Measurements from ENCODE around the gene SLC17A7. TPM values are rescaled to one million over a fixed set of nuclear protein-coding genes. Genes with fewer than 3 reads are reported as not detected.
A peak's percentile ranks its signal among the peaks of the same experiment; 100 is the strongest.
"Not testable (repeated sequence)": the region's sequence is repeated elsewhere in the genome, so short reads cannot be mapped to it uniquely, and the experiment has no call there.

The SLC17A7 gene
- total RNA-seq, 6 donors from 2014 or later, result 0.37 to 2.1 (median 0.78) TPM; not detected in 1

GRCh38 chr19:49463960-49464740, 22.8 kb upstream of the SLC17A7 start:
- Histone ChIP-seq H3K4me3 (no peak overlapping the region), H3K27me3 (no peaks in the 10 kb centered on the region), H3K36me3 (peaks cover 0 to 60% (median 40%) of the 10 kb centered on the region in 4 donors), H3K9me3 (no peaks in the 10 kb centered on the region), H3K27ac (no peak overlapping the region), H3K4me1 (peaks cover 0 to 11% (median 9%) of the 10 kb centered on the region in 4 donors)
- TF ChIP-seq CTCF (IDR thresholded peaks at IDR 0.05) (no peak), POLR2AphosphoS5 (IDR thresholded peaks at IDR 0.05) (no peak), EP300 (IDR thresholded peaks at IDR 0.05) (no peak), POLR2A (IDR thresholded peaks at IDR 0.05) (no peak)
- 94 to 96% methylated on average over 30 to 37 of the region's 39 CpGs for WGBS, 2 donors
- ATAC-seq (ENCODE audit: low FRiP score in 2 of 2), result no peak
- DNase-seq, result peak in 1 of 2 donors; percentile 80

- no peak overlapping the region for H3K27ac ChIP-seq
- DNase-seq (peak in 1 of 2 donors; percentile 67), ATAC-seq (ENCODE audit: low FRiP score in 2 of 2) (no peak)
- H3K9me3 ChIP-seq, result no peaks in the 10 kb centered on the region
- 85 to 94% methylated on average over 9 to 12 of the region's 12 CpGs for WGBS, 2 donors
- TF ChIP-seq EP300 (IDR thresholded peaks at IDR 0.05) (no peak), POLR2A (IDR thresholded peaks at IDR 0.05) (no peak), CTCF (IDR thresholded peaks at IDR 0.05) (no peak), POLR2AphosphoS5 (IDR thresholded peaks at IDR 0.05) (no peak)
- no peak overlapping the region for H3K4me3 ChIP-seq
- H3K4me1 ChIP-seq, result peaks cover 0 to 9% (median 8%) of the 10 kb centered on the region in 4 donors
- H3K36me3 ChIP-seq, result peaks cover 0 to 63% (median 40%) of the 10 kb centered on the region in 4 donors
- H3K27me3 ChIP-seq, result no peaks in the 10 kb centered on the region
Measured at GRCh38 chr19:49462492-49462891, 21.2 kb upstream of the SLC17A7 start.

GRCh38 chr19:49461656-49462055, 20.3 kb upstream of the SLC17A7 start:
- 99% methylated on average over 25 to 27 of the region's 37 CpGs for WGBS, 2 donors
- DNase-seq (peak in 1 of 2 donors; percentile 77), ATAC-seq (ENCODE audit: low FRiP score in 2 of 2) (no peak)

GRCh38 chr19:49461130-49461529, 19.8 kb upstream of the SLC17A7 start:
- not testable (repeated sequence) for H3K4me3 ChIP-seq
- H3K36me3 ChIP-seq, result peaks cover 0 to 55% (median 35%) of the 10 kb centered on the region in 4 donors

More at GRCh38 chr19:49461656-49462055, 20.3 kb upstream of the SLC17A7 start:
- no peaks in the 10 kb centered on the region for H3K27me3 ChIP-seq
- no peak overlapping the region for H3K27ac ChIP-seq
- peaks cover 0 to 9% (median 8%) of the 10 kb centered on the region in 4 donors for H3K4me1 ChIP-seq
- no peaks in the 10 kb centered on the region for H3K9me3 ChIP-seq
- H3K36me3 ChIP-seq, result peaks cover 0 to 60% (median 37%) of the 10 kb centered on the region in 4 donors
- TF ChIP-seq EP300 (IDR thresholded peaks at IDR 0.05) (no peak), POLR2A (IDR thresholded peaks at IDR 0.05) (no peak), CTCF (IDR thresholded peaks at IDR 0.05) (no peak), POLR2AphosphoS5 (IDR thresholded peaks at IDR 0.05) (no peak)
- no peak overlapping the region for H3K4me3 ChIP-seq

GRCh38 chr19:49459388-49459787, 18.1 kb upstream of the SLC17A7 start:
- DNase-seq, result no peak
- peaks cover 0 to 38% (median 23%) of the 10 kb centered on the region in 4 donors for H3K36me3 ChIP-seq
- no peak for ATAC-seq (ENCODE audit: low FRiP score in 2 of 2)
- H3K27ac ChIP-seq, result no peak overlapping the region
- TF ChIP-seq POLR2AphosphoS5 (IDR thresholded peaks at IDR 0.05), result no peak
- TF ChIP-seq EP300 (IDR thresholded peaks at IDR 0.05), result no peak
- TF ChIP-seq CTCF (IDR thresholded peaks at IDR 0.05), result no peak
- no peak for TF ChIP-seq POLR2A (IDR thresholded peaks at IDR 0.05)
- H3K4me3 ChIP-seq, result no peak overlapping the region
- 94 to 96% methylated on average over 10 to 11 of the region's 12 CpGs for WGBS, 2 donors
- H3K27me3 ChIP-seq, result no peaks in the 10 kb centered on the region
- no peaks in the 10 kb centered on the region for H3K9me3 ChIP-seq
- peaks cover 2 to 14% (median 12%) of the 10 kb centered on the region in 4 donors for H3K4me1 ChIP-seq

More at GRCh38 chr19:49461130-49461529, 19.8 kb upstream of the SLC17A7 start:
- not testable (repeated sequence) for DNase-seq; H3K9me3 ChIP-seq; H3K27ac ChIP-seq; H3K4me1 ChIP-seq; ATAC-seq (ENCODE audit: low FRiP score in 2 of 2); H3K27me3 ChIP-seq
- no CpG with 5 or more reads among the region's 1 CpG for WGBS, 2 donors
